Activated effector memory CD4-positive, alpha-beta T cell treated with Interleukin-2 at 50 U/mL for 16 hours (primary cell): Measurements from ENCODE around the gene FPR2.
"Not testable (repeated sequence)": the region's sequence is repeated elsewhere in the genome, so short reads cannot be mapped to it uniquely, and the experiment has no call there.

Experiments
- DNase-seq: peaks from one replicate; pipeline ENCODE4 v3.0.0-alpha.2; 2020

Gene FPR2, protein sequence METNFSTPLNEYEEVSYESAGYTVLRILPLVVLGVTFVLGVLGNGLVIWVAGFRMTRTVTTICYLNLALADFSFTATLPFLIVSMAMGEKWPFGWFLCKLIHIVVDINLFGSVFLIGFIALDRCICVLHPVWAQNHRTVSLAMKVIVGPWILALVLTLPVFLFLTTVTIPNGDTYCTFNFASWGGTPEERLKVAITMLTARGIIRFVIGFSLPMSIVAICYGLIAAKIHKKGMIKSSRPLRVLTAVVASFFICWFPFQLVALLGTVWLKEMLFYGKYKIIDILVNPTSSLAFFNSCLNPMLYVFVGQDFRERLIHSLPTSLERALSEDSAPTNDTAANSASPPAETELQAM

DNA sequence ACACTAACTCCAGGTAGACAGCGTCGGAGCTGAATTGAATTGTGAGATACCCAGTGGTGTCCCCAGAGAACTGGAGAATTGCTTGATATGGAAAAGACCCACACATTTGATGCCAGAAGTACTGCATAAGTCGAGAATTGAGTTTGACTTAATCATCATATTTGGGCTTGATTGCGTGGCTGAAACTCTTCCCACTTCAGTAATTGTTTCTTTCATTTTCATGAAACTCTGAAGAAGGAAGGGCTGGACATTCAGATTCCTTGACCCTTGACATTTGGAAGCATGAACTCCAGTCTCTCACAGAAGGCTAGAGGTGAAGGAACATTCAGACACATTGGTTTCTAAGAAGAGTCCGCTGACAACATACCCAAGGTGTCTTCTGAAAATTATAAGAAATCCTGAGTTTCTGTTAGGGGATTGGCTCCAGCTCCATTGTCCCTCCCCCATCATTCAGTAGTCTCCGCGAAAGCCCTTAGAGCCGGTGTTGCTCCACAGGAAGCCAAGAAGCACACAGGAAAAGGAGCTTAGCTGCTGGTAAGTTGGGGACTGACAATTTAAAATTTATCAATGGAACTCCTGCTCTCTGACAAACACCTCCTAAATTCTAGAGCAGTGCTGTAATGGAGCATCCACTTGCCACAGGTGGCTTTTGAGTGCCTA, at the start of gene FPR2:
TSS of gene FPR2 (plus strand) at position 484 of the 660 bp plus-strand sequence. CDS start 7,479 bp downstream, outside the sequence.
- DNase-seq = no peak

DNA sequence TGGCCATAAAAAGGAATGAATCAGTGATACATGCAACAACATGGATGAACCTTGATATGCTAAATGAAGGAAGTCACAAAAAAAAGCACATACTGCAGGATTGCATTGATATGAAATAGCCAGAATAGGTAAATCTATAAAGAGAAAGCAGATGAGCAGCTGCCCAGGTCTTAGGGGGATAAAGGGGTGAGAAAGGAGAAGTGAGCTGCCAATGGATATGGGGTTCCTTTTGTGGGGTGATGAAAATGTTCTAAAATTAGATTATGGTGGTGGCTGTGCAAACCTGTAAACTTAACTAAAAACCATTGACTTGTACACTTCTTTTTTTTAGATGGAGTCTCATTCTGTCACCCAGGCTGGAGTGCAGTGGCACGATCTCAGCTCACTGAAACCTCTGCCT, 49.3 kb upstream of the FPR2 start:
- no peak for DNase-seq

DNA sequence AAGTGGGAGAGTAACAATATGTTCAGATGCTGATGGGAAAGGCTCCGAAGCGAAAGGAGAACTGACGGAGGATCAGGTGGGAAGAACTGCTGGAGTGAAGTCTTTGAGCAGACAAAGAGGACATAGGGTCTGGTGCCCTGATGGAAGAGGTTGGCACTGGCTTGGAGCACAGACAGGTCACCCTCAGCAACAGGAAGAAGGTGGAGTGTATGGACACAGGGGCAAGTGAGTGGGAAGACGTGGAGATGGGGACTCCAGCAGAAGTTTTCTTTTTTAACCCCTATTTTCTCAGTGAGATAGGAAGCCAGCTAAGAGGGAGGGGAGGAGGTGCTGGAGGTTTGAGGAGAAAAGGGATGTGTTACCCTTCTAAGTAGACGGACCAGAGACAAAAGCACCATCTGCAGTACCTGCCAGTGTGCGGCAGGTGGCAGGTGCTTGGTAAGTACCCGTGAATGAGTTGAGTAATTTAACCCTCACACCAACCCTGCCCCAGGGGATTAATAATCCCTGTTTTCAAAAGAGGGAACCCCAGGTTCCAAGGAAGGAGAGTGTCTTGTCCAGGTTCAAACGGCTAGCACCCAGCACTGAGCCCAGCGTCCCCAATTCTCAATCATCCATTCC, 48.4 kb upstream of the FPR2 start:
- DNase-seq = no peak

DNA sequence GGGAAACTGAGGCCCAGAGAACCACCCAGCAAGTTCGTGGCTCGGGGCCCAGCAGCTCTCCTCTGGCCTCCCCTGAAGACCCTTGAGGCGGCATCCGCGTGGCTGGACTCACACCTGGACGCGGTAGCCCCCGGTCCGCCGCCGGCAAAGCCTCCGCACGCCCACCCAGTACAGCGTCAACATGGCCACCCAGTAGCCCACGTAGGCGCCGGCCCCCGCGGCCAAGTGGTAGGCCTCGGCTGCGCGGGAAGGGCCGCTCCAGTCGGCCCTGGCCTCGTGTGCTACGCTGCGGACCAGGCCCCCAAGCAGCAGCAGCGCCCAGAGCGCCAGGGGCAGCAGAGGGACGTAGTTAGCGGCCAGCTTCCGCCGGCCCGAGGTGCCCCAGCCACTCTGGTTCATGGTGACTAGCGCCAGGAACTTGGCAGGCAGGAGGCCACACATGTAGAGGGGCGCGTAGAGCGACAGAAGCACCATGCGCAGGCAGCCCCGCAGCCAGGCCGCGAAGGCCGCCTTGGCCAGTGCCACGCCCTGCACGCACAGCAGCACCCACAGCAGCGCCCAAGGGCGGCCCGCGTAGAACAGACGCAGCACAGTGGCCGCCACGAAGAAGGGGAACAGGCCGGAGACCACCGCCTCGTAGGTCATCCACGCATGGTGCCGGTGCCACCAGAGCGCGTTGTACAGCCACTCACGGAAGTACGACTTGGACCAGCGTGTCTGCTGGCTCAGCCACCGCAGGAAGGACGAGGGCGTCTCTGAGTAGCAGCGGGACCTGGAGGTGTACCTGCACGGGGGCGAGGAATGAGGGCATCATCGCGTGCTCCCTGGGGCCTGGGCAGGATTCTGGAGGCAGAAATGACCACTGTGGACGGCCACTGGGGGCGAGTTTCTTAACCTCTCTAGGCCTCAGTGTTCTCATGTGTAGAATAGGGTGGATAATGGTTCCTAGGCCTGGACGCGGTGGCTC, 47.4 kb upstream of the FPR2 start:
- no peak for DNase-seq

DNA sequence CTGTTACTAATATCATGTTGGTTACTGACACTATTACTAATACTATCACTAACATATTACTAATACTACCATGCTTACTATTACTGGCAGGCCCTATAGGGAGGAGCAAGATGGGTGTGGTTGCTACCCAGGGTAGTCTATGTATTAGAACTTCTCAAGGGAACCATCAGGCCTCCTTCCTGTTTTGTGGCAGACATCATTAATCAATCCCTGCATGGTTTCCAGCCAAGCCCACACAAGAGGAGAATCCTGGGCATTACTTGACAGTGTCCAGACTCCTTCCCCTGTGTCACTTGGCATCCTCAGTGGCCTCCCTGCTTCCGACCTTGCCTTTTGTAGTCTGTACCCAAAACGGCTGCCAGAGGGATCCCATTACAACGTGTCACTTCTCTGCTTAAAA, 46.1 kb upstream of the FPR2 start:
- DNase-seq = no peak

DNA sequence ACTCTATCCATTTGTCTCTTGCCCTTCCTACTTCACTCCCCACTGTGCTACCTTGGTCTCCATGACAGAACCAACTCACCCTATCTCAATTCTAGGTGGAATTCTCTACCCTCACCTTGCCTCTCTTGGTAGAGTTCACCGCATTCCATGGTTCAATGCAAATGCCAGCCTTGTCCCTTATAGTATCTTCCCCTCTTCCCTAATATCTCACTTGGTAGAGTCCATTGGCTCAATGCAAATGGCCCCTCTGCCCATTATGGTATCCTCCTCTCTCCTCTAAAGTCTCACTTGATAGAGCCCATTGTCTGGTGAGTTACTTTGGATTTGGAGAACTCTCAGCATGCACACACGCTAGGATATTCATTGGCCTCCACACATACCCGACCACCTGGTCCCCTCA, 45.1 kb upstream of the FPR2 start:
- DNase-seq = no peak

DNA sequence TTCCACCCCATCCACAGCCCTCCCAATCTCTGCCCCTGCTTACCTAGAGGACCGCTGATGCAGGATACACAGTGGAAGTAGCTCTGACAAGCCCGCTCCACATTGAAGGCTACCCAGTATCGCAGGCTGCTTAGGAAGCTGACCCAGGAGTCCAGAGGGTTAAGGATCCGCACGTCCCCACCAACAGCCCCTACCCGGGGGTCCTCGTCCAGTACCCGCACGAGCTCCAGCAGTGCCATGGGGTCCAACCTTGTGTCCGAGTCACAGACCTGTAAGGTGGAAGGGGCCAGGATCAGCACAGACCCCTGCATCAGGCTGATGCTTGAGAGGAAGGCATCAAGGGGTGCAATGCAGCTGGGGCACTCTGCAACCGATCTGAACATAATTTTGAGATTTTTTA, 44.1 kb upstream of the FPR2 start:
- no peak for DNase-seq

DNA sequence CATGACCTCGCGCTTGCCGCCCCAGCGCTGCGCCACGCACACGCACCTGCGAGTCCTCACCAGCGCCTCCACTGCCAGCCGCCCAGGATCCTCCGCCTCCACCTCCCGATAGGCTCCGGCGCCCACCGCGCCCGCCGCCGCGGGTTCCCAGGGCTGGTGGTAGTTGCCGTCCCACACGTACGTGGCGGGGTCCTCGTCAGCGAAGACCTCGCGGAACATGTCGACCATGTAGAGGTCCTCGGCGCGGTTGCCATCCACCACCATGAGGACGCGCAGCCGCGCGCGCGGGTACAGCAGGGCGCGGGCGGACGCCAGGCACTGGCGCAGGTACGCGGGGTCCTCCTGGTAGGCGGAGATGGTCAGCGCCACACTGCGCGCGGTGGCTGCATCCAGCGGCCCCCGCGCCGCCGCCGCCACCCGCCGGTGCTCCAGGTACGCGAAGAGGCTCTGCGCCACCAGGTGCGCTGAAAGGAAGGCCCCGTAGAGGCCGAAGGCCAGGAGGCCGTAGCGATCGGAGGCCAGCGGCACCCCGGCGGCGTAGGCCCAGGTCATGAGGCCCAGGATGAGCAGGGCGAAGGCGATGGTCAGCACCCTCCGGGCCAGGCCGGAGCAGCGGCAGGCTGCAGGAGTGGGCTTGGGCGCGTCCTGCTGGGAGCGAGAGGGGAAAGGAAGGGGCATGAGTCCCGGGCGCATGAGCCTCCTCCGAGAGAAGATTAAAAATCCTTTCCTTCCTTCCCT, 41.6 kb upstream of the FPR2 start:
- DNase-seq = no peak

DNA sequence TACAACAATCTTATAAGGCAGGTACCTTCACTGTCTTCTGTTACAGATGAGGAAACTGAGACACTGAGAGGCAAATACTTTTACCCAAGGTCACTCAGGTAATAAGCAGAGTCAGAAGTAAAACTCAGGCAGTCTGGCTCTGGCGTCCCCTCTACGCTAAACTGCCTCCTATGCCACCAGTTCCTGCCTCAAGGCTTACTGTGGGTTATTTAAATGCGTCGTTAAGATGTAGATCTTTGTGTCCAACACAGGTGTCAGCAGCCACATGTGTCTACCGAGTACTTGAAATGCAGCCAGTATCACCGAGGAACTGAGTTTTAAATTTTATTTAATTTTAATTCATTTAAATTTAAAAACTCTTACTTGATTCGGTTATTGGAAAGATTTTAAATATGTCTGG, 39.1 kb upstream of the FPR2 start:
- no peak for DNase-seq

DNA sequence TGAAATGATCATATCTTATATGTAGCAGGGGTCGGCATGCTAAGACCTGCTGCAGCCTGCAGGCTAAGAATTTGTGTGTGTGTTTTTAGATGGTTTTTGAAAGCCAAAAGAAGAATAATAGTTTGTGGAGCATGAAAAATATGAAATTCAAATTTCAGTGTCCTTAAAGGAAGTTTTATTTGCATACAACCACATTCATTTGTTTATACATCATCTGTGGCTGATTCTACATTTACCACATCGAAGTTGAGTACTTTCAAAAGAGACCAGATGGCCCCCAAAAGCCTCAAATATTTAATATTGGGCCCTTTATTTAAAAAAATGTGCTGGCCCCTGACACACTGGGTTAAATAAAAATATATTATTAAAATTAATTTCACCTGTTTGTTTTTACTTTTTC, 38.5 kb upstream of the FPR2 start:
- DNase-seq = no peak

DNA sequence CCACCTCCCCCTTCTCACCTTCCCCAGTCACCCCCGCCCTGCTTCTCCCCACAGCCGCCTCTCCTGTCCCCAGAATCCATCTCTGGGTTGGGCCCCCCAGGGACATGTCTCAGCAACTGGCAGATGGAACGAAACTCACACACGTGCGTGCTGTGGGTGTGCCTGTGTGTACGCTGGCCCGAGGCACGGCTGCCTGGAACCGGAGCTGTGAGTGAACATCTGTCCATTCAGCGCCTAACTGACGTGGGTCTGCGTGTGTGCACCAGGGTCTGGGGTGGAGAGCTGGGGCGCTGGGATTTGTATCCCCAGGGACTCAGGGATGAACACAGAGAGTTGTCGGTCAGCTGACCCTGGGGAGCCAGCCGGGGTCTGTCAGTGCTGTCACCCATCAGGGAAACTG, 36.4 kb upstream of the FPR2 start:
- no peak for DNase-seq

DNA sequence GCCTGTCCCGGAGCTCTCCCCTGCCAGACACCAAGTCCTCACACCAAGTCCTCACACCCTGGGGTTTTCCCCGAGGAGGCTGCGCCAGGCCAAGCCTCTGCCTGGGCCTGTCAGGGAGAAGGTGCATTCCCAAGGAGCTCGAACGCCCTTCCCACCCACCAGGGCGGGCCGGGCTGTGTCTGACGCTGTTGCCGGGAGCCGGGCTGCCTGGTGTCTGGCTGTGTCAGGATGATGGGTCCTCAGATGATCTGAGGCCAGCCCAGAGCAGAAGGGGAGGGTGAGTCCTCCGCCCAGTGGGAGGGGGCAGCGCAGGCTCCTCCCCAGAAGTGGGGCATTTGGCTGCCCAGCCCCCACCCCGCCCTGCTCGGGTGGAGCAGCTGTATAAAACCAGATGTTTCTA, 34.9 kb upstream of the FPR2 start:
- DNase-seq = no peak

DNA sequence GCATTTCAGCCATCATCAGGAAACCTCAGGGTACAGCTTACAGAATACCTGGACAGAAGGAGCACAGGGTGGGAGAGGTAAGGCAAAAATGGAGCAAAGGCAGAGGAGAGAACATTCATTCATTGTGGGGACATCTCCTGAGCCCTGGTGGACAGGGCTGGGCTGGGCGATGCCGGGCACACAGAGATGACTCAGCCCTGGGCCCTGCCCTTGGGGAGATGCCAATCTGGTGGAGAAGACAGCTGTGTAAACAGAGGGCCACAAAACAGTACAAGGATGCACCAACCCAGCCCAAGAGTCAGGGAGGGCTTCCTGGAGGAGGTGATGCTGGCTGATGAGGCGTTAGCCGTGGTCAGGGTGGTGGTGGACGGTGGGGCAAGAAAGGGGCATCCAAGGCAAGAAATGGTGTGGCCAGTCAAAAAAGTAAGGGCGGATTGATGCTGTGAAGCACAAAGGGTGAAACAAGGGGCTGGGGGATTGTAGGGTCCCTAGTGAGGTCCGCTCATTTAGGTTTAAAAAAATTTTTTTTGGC, 33.6 kb upstream of the FPR2 start:
- DNase-seq = no peak

DNA sequence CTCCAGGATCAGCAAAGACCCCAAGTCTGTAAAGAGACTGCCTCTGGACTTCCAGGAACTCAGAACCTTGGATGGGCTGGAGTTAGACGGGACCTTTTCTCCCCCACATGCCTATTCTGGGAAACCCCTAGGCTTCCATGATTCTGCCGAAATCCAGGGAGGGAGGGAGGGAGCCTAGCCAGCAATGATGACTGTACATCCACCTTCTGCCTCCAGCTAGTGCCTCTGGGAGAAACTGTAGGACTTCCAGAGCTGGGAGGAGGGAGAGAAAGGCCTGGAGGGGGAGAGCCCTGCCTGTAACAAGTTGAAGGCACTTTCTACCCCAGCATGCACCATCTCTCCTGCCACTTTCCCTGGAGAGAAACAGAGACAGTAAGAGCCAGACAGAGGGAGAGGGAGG, 31.2 kb upstream of the FPR2 start:
- no peak for DNase-seq

DNA sequence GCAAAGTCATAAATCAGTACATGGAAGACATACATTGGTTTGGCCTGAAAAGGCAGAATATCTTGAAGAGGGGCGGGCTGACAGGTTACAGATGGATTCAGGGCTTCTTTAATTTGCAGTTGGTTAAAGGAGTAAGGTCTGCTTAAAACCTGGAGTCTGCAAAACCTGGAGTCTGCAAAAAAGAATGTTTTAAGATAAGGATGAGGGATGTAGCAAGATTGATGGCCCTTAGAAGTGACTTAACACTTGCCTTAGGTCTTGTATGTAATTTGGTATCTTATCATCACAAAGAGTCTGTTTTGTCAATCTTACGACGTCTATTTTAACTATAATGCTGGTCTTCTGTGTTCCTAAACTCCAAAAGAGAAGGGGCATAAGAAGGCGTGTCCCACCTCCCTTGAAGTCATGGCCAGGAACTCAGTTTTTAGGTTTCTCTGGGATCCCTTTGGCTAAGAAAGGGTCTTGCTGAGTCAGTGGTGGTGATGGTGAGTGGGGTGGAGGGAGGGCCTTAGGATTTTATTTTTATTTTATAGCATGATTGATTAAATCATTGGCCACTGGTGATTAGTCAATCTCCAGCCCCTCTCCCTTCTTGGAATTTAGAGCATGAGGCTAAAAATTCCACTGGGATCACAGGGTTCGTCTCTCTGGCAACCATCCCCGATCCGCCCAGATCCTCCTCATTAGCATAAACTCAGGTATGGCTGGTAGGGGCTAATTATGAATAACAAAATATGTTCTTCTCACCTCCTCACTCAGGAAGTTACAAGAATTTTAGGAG, 27.0 kb upstream of the FPR2 start:
- DNase-seq = no peak

DNA sequence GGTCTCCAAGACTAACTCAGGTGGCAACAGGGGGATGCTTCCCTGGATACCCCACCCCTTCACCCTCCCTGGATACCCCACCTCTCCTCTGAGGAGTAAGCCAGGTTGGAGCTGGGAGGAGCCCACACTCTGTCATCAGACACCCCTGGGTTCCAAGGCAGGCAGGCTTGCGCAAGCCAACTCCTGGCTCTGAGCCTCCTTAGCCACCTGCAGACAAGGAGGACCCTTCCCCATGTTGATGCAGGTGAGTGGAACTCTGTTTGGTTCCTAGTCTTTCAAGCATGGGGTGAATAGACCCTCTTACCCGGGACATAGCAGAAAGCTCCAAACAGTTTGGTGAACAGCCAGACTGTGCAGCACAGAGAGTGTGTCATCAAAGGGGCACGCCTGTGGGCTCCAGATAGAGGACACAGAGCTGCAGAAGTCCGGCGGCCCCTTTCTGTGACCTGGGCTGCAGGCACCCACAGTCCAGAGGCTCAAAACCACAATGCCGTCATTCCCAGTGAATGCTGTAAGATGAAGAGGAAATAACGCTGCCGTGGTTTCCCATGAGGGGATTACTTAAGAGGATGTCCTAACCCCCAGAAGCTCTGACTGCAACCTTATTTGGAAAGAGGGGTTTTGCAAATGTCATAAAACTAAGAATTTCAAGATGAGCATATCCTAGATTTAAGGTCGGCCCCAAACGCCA, 25.1 kb upstream of the FPR2 start:
- DNase-seq = no peak

DNA sequence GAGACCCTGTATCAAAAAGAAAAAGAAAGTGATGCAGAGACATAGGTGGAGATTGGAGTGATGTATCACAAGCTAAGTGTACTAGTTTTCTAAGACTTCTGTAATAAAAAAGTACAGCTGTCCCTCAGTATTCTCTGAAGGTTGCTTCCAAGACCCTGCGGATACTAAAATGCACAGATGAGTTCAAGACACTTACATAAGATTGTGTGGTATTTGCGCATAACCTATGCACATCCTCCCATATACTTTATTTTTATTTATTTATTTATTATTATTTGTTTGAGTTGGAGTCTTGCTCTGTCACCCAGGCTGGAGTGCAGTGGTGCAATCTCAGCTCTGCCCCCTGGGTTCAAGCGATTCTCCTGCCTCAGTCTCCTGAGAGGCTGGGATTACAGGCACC, 23.6 kb upstream of the FPR2 start:
- DNase-seq = no peak

DNA sequence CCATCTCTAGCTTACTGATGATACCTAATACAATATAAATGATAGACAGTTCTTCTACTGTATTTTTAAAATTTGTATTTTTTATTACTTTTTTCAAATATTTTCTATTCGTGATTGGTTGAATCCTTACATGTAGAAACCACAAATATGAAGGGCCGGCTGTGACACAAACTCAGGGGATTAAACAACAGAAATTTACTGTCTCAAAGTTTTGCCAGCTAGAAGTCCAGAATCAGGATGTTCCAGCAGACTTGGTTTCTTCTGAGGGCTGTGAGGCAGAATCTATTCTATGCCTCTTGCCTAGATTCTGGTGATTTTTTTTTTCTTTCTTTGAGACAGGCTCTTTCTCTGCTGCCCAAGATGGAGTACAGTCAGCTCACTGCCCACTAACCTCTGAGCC, 23.1 kb upstream of the FPR2 start:
- no peak for DNase-seq

DNA sequence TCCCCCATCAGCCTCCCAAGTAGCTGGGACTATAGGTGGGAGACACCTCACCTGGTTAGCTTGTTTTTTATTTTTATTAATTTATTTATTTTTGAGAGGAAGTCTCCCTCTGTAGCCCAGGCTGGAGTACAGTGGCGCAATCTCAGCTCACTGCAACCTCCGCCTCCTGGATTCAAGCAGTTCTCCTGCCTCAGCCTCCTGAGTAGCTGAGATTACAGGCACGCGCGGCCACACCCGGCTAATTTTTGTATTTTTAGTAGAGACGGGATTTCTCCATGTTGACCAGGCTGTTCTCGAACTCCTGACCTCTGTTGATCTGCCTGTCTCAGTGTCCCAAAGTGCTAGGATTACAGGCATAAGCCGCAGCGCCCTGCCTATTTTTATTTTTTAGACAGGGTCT, 22.5 kb upstream of the FPR2 start:
- not testable (repeated sequence) for DNase-seq

DNA sequence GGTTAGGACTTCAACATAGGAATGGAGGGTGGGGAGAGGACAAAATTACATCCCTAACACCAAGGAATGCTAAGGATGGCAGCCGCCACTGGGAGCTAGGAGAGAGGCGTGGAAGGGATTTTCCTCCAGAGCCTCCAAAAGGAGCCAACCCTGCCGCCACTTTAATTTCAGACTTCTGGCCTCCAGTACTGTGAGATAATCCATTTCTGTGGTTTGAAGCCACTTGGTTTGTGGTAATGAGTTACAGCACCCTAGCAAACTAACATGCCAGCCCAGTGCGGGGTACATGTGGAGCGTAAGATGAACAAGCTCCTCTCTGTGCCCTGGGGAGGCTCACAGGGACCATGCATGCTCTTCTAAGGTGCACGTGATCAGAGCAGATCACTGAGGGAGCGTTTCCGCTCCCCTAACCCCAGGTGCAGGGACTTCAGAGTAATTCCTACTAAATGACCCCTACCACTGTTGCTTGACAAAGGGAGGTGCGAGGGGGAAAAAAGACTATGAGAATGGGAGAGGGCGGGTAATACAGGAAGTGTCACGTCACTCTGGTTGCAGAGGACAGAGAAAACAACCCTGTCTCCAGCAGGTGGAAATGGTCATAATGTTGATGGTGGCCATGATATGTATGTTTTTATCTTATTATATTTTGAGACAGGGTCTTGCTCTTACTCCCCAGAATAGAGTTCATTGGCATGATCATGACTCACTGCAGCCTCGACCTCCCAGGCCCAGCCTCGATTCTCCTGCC, 21.3 kb upstream of the FPR2 start:
- no peak for DNase-seq
